GM18520 (cell line): ENCODE data around the gene LAMC1.
"Not testable (repeated sequence)": the region's sequence is repeated elsewhere in the genome, so short reads cannot be mapped to it uniquely, and the experiment has no call there.

Experiments used
- ATAC-seq: cut with Tn5 transposase; IDR thresholded peaks from one replicate; pipeline ENCODE4 v1.9.1; 2021; ENCODE audit not compliant: unreplicated experiment

The LAMC1 gene

GRCh38 chr1:183143576-183144315 is 120.5 kb downstream of the LAMC1 start:
- ATAC-seq, result no peak

- no peak for ATAC-seq
These were observed 121.5 kb downstream of the LAMC1 start for GRCh38 chr1:183144752-183145151.

GRCh38 chr1:183147735-183148134 is 124.5 kb downstream of the LAMC1 start:
- ATAC-seq, result no peak

DNA sequence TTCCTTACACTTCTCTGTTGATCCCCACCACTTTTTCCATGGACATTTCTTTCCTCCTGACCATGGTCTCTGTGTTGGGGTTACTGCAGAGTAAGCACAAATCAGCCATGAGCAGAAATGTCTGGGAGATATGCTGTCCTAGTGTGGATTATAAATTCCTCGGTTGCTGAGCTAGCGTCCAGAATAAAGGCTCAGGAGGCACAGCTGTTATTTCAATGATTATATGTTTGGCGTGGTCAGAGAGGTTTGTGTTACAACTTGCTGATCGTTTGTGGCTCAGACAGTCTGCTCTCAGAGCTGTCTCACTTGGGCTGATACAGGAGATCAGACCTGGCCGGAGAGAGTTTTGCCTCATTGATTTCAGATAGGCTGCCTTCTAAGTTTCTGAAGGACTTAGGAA is 125.4 kb downstream of the LAMC1 start:
- ATAC-seq, result no peak

DNA sequence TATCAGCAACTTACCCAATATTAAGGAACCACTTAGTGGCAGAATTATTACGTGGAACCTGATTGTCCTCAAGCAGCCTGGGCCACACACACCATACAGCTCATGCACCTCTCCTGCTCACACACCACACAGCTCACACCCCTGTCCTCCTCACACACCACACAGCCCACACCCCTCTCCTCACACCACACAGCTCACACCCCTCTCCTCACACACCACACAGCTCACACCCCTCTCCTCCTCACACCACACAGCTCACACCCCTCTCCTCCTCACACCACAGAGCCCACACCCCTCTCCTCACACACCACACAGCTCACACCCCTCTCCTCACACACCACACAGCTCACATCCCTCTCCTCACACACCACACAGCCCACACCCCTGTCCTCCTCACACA is 126.1 kb downstream of the LAMC1 start:
- no peak for ATAC-seq

- not testable (repeated sequence) for ATAC-seq
These were observed 126.8 kb downstream of the LAMC1 start for GRCh38 chr1:183150032-183150431.

- no peak for ATAC-seq
These were observed 127.2 kb downstream of the LAMC1 start for GRCh38 chr1:183150445-183150844.

- no peak for ATAC-seq
These were observed 129.0 kb downstream of the LAMC1 start for GRCh38 chr1:183152180-183152579.

DNA sequence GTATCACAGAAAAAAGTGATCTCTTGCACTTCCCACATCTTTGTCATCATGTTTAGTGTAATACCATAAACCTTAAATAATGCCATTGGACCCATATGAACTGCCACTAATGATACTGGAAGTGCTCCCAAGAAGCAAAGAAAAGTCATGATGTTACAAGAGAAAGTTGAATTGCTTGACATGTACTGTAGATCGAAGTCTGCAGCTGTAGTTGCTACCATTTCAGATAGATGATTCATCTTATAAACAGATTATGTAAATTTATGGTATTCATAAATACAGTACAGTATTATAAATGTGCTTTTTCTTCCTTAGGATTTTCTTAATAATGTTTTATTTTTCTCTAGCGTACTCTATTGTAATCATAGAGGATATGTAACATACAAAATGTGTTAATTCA is 132.7 kb downstream of the LAMC1 start:
- no peak for ATAC-seq

- ATAC-seq, result no peak
These were observed 136.7 kb downstream of the LAMC1 start for GRCh38 chr1:183159960-183160359.

DNA sequence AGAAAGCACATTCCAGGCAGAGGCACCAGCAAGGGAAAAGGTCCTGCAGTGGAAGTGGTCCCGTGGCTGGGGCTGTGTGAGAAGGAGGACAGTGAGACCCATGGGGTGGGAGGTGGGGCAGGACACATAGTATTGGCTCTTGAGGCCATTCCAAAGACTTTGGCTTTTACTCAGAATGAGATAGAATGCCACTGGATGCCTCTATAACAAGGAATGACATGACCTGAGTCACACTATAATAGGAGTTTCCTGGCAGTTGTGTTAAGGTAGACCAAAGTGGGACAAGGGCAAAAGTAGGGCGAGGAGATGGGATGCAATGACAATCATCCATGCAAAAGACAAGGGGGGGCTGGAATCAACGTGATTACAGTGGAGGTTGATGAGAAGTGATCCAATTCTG is 138.2 kb downstream of the LAMC1 start:
- no peak for ATAC-seq

DNA sequence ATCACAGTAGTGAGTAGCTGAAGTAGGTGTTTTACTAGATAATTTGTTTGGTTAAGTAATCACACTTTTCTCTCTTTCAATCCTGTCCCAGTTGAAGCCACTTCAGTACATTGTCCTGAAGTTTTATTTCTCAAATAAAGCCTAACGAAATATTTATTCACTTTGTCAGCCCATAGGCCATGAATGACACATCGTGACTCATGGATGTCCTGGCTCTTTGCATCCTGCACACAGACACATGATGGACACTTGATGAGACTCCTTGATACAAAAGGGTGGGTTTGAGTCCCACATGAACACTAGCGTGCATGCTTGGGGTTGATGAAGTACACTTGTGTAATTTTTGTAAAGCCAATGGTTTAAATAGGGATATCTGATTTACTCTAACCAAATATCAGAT is 140.1 kb downstream of the LAMC1 start:
- ATAC-seq, result no peak

GRCh38 chr1:183164340-183164739 is 141.1 kb downstream of the LAMC1 start:
- no peak for ATAC-seq

GRCh38 chr1:183164963-183165362 is 141.7 kb downstream of the LAMC1 start:
- ATAC-seq, result no peak

- ATAC-seq, result no peak
These were observed 142.2 kb downstream of the LAMC1 start for GRCh38 chr1:183165456-183165855.

DNA sequence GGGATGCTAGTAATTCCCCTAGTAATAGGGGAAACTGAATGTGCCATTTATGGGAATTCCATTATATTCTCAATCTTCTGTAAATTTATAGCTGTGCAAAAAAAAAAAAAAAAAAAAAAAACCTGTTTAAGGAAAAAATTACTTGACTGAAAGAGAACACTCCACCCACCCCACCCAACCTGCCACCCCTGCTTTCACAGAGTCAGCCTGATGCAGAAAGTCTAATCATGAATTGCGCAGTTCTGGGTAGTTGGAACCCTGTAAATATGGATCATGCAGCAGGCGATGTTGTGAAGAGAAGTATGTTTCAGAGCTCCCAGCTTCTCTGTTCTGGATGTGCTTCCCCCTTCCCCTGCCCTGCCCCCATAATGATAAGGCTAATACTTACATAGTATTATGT is 143.2 kb downstream of the LAMC1 start:
- ATAC-seq, result no peak

- ATAC-seq, result no peak
These were observed 144.5 kb downstream of the LAMC1 start for GRCh38 chr1:183167676-183168075.

DNA sequence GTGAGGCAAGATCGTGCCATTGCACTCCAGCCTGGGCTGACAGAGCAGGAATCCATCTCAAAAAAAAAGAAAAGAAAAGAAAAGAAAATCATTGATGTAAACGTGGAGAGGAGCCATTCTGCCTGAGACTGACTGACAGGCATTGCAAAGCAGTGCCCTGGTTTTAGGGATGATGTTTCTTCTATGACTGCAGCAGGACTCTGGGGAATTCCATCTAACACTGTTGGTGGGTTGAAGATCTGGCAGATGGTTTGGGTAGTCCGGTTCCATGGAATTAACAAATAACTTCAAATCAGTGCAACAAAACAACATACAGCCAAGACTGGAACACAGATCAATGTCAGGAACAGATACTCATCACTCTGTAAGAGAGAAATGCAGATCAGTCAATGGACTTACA is 145.1 kb downstream of the LAMC1 start:
- no peak for ATAC-seq

GRCh38 chr1:183173828-183174227 is 150.6 kb downstream of the LAMC1 start:
- no peak for ATAC-seq

DNA sequence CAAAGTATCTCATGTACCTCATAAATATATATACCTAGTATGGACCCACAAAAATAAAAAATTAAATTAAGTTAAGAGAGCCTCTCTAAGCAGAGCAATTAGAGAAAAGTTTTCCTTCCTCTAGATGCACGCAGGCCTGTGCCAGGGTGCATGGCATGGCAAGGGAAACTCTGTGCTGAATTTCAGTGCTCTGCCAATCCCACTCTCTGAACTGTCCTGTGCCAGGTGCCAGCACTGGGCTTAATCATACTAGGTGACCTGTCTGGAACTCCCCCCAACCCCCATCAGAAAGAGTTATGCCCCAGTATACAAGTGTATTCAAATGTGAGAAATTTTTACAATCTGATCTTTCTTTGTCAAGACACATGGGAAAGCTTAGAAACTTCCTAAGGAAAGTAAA is 152.4 kb downstream of the LAMC1 start:
- ATAC-seq, result no peak

GRCh38 chr1:183178545-183178944 is 155.3 kb downstream of the LAMC1 start:
- no peak for ATAC-seq

DNA sequence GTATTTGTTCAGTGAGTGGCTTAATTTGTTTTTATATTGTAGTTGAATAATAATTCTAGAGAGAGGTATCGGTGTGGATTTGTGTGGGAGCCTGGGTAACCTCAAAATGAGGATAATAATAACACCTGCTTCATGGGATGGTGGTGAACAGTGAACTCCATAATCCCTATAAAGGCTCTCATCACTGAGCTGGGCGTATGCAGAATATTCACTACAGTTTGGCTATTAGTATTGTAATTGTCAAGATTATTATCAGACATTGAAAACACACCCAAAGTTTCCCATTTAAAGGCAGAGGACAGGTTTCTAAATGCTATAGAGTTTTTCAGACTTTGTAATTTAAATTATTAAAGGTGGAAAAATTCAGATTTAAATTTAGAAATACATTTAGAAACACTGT is 155.8 kb downstream of the LAMC1 start:
- ATAC-seq, result no peak

DNA sequence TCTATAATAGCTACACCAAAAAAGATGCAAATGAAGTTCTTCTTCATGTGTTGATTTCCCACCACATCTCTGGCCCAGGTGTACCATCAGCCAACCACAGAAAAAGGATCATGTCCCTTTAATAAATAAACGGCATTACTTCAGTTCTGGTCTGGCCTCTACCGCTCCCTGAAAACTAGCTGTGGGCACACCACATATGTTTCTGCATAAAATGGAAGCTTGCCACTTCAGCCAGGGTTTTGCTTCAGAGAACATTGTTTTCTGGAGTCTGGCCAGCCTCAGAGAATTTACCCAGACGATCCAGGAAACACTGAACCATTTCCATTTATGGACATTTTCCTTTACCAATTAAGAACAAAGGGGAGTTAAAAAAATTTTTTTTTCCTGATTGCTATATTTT is 157.0 kb downstream of the LAMC1 start:
- no peak for ATAC-seq
